ENCODE measurements around the gene CSTA. TPM values are rescaled to one million over a fixed set of nuclear protein-coding genes. Genes with fewer than 3 reads are reported as not detected.

The CSTA gene
- polyA plus RNA-seq, 4 donors: 0.56 to 0.91 (median 0.66) TPM

- no peak for DNase-seq (ENCODE audit: low read depth in 4 of 4, low spot score in 3 of 4)
These were observed 41.3 kb downstream of the CSTA start for GRCh38 chr3:122366379-122366749.

DNA sequence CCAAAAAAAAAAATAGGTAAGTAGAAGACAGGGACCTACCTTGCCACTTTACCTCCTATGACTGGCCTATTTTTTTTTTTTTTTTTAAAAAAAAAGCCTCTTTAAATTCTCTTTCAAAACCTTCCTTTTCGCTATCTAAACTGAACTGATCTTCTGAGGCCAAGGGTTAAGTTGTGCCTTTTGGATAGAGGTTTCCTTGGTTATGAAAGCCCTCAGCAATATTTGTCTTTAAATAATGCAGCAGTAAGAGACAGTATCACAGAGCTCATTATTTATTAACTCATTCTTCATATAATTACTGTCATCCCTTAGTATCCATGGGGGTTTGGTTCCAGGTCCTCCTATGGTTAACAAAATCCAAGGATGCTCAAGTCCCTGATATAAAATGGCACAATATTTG lies 49.0 kb downstream of the CSTA start:
- DNase-seq (ENCODE audit: low read depth in 4 of 4, low spot score in 3 of 4): no peak

- no peak for DNase-seq (ENCODE audit: low read depth in 4 of 4, low spot score in 3 of 4)
These were observed 52.9 kb downstream of the CSTA start for GRCh38 chr3:122377975-122378374.

DNA sequence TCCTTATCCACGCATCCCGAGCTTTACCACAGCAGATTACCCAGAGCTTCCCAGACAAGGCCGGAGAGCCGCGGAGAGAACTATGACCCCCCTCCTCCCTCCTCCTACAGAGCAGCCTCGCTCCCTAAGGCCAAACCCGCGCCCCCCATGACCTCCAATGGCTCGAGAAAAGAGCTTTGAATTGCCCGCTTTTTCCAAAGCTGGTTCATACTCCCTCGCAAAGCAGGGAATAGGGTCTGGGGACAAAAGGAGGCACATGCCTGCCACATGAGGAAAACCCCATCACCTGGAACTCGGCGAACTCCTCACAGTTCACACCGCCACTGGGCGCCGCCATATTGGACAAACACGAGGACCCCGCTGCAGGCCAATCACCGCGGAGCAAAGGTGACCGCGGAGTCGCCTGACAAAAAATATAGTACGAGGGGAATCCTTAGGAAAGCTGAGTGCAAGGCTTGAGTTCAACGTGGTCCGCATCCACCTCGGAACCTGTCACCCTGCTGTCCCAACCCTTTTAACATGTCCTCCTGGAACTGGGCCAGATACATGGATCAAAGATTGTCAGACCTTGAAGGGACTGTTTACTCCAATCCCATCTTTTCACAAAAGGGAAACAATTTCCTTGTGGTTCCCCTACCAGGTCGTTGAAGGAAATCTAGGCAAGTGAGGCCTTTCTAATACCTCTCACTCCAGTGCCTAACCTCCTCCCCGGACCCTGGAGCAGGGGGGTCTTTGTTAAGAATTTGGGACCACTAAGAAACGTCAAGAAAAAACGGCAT lies 58.0 kb downstream of the CSTA start, which contains the start of gene MIX23:
TSS of gene MIX23 (minus strand) at position 344 of the 779 bp plus-strand sequence. CDS start at position 337, 7 bp downstream.
- DNase-seq (ENCODE audit: low read depth in 4 of 4, low spot score in 3 of 4): peak; percentile 67 to 78 (median 74)

DNA sequence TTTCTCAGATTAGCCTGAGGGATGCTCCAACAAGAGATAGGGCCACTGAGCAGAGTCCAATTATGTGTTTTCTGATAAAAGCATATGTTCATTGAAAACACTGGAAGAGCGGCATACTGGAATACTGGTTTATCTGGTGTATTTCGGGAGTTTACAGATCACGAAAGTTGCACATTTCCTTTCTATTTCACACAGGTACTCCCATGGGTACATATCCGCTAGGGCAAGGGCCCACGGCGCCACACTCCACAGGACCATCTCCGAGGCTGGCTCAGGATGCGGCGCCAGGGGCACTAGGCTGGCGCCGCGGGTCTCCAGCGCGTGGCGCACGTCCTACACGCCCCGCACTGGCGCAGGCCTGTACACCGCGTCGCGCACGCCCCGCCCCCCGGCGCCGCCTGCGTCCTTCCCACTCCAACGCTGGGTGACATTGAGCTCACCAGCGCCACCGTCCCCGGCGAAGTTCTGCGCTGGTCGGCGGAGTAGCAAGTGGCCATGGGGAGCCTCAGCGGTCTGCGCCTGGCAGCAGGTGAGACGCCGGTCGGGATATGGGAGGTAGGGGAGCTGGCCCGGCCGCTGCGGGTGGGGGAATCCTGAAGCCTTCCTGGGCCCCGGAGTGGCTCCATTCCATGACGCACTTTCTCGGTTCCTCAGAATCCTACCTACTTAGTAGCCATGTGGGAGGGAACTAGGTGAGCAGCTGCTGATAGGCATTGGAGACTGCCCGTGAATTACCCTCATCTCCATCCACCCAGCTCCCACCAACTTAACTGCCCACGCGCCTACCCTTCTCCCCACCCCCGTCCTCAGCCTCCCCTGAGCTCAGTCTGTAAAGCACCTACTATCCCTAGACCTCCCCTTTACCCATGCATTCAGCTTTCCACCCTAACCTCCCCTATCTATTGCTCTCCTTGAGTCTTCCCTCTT lies 59.0 kb downstream of the CSTA start, which contains the start of gene FAM162A:
TSS of gene FAM162A (plus strand) at position 412 of the 927 bp plus-strand sequence. CDS start at position 496, 84 bp downstream.
- DNase-seq (ENCODE audit: low read depth in 4 of 4, low spot score in 3 of 4): peak; percentile 88 to 92 (median 88)

GRCh38 chr3:122387709-122388108 lies 62.7 kb downstream of the CSTA start:
- DNase-seq (ENCODE audit: low read depth in 4 of 4, low spot score in 3 of 4): no peak

GRCh38 chr3:122389197-122389596 lies 64.1 kb downstream of the CSTA start:
- DNase-seq (ENCODE audit: low read depth in 4 of 4, low spot score in 3 of 4): no peak

- no peak for DNase-seq (ENCODE audit: low read depth in 4 of 4, low spot score in 3 of 4)
These were observed 64.8 kb downstream of the CSTA start for GRCh38 chr3:122389892-122390291.

- DNase-seq (ENCODE audit: low read depth in 4 of 4, low spot score in 3 of 4): peak in 3 of 4 donors; percentile 8 to 12 (median 11)
These were observed 65.6 kb downstream of the CSTA start for GRCh38 chr3:122390665-122391064.

Other genes starting within 250 kb of the CSTA start
- gene CASR, start 141.6 kb upstream of the CSTA start, polyA plus RNA-seq (ENCODE audit: insufficient read length in 4 of 4): 10 to 100 TPM; 21.9 to 29.6 (median 27.3) TPM
- gene MIX23, start 58.0 kb downstream of the CSTA start, polyA plus RNA-seq (ENCODE audit: insufficient read length in 4 of 4): 10 to 100 TPM; 49.3 to 70.0 (median 65.3) TPM
- 10 to 100 TPM; 74.5 to 78.5 (median 75.6) TPM for gene FAM162A, start 58.9 kb downstream of the CSTA start, polyA plus RNA-seq (ENCODE audit: insufficient read length in 4 of 4)
- gene WDR5B, start 90.8 kb downstream of the CSTA start, polyA plus RNA-seq (ENCODE audit: insufficient read length in 4 of 4): 10 to 100 TPM in 3 of 4 donors, 1 to 10 TPM in 1; 8.9 to 12.0 (median 11.3) TPM
- 10 to 100 TPM; 39.9 to 57.8 (median 52.4) TPM for gene KPNA1, start 189.7 kb downstream of the CSTA start, polyA plus RNA-seq (ENCODE audit: insufficient read length in 4 of 4)
- 10 to 100 TPM; 12.6 to 18.6 (median 17.6) TPM for gene PARP9, start 239.1 kb downstream of the CSTA start, polyA plus RNA-seq (ENCODE audit: insufficient read length in 4 of 4)
- 10 to 100 TPM; 11.1 to 16.9 (median 15.1) TPM for gene DTX3L, start 239.1 kb downstream of the CSTA start, polyA plus RNA-seq (ENCODE audit: insufficient read length in 4 of 4)

Data from right renal pelvis (tissue), 4 donors.